Endometrial microvascular endothelial cells (primary cell): ENCODE results near the gene ABCA10. TPM values are rescaled to one million over a fixed set of nuclear protein-coding genes. Genes with fewer than 3 reads are reported as not detected.

ENCODE experiments used
- in situ Hi-C: cut with HindIII; loops from 2 replicates; pipeline ENCODE4 v1.10.0; 2017; ENCODE audit warnings: low sequenced_read_pairs, low pct_unique_long_range_greater_than_20kb; ENCODE audit errors: inconsistent ontology term
- total RNA-seq: library from RNA; depleted of rRNA; stranded (reverse); fragments of >200 nt; gene quantifications from one replicate; pipeline ENCODE4 v1.2.3, GENCODE V29; 2015; ENCODE audit errors: inconsistent ontology term

ABCA10 gene
- total RNA-seq, 1 donor from 2014 or later = 0.56 TPM

DNA sequence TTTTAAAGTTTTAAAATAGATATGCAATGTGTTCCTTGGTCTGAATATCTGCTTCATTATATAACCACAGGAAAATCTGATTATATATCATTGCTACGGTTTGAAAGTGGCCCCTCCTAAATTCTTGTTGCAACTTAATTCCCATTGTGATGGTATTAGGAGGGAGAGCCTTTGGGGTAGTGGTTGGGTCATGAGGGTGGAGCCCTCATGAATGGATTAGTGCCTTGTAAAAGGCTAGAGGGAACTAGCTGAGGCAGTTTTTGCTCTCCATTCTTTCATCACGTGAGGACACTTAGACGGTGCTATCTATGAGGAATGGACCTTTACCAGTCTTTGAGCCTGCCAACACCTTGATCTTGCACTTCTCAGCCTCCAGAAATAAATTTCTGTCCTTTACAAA, 94.5 kb downstream of the ABCA10 start:
- in situ Hi-C loops = no loop called here

GRCh38 chr17:69130627-69131296, 97.9 kb downstream of the ABCA10 start:
- in situ Hi-C loops = no loop called here

- in situ Hi-C loops = no loop called here
Observed at GRCh38 chr17:69123626-69124025, 105.0 kb downstream of the ABCA10 start.

DNA sequence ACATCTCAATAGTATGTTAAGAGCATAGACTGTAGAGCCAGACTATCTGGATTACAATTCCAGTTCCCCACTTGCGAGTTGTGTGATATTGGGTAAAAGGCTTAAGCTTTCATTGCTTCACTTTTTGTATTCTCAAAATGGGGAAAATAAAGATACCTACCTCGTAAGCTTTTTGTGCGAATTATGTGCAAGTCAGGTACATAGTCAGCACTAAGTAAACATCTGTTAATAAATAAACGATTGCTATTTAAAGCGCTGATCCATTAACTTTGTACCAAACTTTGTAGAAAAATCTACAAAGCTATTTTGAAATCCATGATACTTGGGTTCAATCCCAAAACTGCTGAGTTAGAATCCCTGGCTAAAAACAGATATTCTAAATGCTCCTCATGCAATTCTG, 106.6 kb downstream of the ABCA10 start:
- in situ Hi-C loops = no loop called here

DNA sequence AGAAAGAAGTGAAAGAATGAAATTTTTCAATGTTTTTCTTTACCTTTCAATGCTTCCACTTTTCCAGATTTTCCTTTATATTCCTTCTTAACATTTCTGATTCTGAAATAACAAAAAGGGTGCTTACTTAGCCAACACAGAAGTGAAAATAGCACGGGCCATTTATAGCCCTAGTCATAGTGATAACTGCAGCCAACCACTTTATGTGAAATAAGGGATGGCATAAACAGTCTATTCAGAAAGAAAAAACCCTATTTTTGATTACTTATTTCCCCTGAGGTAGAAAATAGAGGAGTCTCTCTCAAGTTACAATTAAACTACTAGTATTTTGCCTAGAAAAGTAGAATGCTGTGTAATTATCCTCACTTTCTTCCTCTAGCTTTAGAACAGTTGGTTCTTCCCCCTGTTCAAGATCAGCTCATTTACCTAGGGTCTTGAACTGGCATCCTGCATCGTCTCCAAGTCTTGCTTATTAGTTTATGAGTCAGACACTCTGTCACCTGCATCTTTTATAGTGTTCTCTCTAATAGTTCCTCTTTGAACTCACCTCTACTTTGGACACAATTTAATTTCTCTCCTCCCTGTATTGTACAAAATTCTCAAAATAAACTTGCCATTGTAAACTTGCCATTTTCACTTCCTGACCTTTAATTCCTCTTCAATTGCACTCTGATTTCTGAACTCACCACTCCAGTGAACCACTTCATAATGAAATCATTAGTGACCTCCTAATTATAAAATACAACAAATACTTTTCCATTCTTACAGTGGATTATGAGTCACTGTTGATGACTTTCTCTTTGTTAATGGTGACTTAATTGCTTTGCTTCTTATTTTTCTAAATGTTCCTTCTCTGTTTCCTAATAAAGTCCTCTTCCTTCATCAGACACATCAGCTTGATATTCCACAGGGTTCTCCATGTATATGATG, 110.5 kb downstream of the ABCA10 start:
- in situ Hi-C loops = no loop called here

DNA sequence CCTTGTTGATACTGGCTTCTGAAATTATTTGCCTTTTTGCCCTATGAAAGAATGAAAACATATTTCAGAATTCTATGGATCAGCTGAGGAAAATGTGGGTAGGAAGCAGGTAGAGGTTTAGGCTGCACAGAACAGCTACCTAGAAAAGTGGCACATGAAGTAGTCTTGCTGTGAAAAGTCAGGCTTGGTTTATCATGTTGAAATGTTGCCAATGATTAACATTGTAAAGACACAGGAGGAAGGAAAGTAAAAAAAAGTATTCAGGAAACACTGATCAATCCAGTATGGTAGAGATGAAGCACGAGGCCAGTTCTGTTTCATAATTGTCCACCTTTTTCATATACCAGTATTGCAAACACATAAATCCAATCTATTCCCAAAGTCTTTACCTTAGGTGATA, 116.8 kb downstream of the ABCA10 start:
- in situ Hi-C loops = no loop called here

- in situ Hi-C loops = no loop called here
Observed at GRCh38 chr17:69105907-69106730, 122.5 kb downstream of the ABCA10 start.

DNA sequence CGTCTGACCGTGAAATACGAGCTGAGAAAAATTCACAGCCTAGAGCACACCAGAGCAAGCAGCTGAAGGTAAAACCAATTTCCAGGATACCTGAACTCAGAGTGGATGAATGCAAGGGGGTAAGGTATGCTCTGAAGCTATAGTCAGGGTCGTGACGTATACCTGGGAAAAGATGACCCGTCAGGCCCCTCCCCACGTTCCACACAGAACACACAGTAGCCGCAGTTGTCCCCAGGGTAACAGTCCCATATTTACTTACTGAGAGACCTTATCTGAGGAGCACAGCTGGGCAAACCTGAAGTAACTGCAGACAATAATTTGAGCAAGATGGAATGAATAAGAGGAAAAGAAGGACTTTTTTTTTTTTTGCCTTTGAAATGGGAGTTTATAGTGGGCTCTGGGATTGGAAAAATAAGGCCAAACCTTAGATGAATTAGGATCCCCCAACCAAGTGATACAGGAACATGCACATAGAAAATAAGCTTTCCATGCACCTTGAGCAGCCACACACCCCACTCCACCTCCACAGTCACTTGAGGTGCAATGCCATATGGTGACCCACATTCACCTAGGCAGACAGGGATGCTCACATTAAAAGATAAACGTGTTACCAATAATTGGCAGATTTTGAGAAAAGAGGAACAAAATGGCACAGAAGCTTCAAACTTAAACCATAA, 124.9 kb downstream of the ABCA10 start:
- in situ Hi-C loops = no loop called here

DNA sequence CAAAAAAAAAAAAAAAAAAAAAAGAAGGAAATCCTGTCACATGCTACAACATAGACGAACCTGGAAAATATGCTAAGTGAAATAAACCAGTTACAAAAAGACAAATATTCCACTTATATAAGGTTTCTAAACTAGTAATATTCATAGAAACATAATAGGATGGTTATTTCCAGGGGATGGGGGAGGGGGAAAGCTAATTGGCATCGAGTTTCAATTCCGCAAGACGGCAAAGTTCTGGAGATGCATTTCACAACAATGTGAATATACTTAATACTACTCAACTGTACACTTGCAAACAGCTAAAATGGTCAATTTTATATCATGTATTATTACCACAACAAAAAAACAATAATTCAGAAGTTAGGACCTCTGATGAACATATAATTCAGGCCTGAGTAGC, 130.0 kb downstream of the ABCA10 start:
- in situ Hi-C loops = no loop called here

Other genes with a start within 250 kb of the ABCA10 start
- not detected for gene ABCA9, start 167.9 kb downstream of the ABCA10 start, total RNA-seq
- gene ABCA6, start 86.9 kb downstream of the ABCA10 start, total RNA-seq = 1.5 TPM
- 25.9 TPM for gene ABCA5, start 98.3 kb upstream of the ABCA10 start, total RNA-seq
- gene MAP2K6, start 185.9 kb upstream of the ABCA10 start, total RNA-seq = 4.6 TPM